GM19193 (cell line): Measurements from ENCODE around the gene GIPC1.

ENCODE experiments used
- POLR2A ChIP-seq: IDR thresholded peaks from 4 replicates; pipeline ENCODE4 v1.6.1; 2011; ENCODE audit not compliant: insufficient read depth, insufficient read length; ENCODE audit errors: extremely low read depth

Gene GIPC1

GRCh38 chr19:14507704-14508542 lies 12.0 kb upstream of the GIPC1 start:
- no peak for TF ChIP-seq POLR2A

GRCh38 chr19:14505488-14506239 lies 9.7 kb upstream of the GIPC1 start:
- no peak for TF ChIP-seq POLR2A

GRCh38 chr19:14503285-14503684 lies 7.4 kb upstream of the GIPC1 start:
- no peak for TF ChIP-seq POLR2A

GRCh38 chr19:14502334-14503092 lies 6.6 kb upstream of the GIPC1 start:
- TF ChIP-seq POLR2A, result no peak

GRCh38 chr19:14497228-14497921 lies 1.4 kb upstream of the GIPC1 start:
- no peak for TF ChIP-seq POLR2A

- no peak for TF ChIP-seq POLR2A
Measured at GRCh38 chr19:14496834-14497227, 904 bp upstream of the GIPC1 start.

- no peak for TF ChIP-seq POLR2A
Measured at GRCh38 chr19:14495672-14496028, 277 bp downstream of the GIPC1 start.

GRCh38 chr19:14494910-14495671 lies 836 bp downstream of the GIPC1 start:
- TF ChIP-seq POLR2A, result no peak

GRCh38 chr19:14494411-14494810 lies 1.5 kb downstream of the GIPC1 start:
- TF ChIP-seq POLR2A, result no peak

GRCh38 chr19:14492756-14493337 lies 3.1 kb downstream of the GIPC1 start:
- no peak for TF ChIP-seq POLR2A

- no peak for TF ChIP-seq POLR2A
Measured at GRCh38 chr19:14487370-14488125, 8.4 kb downstream of the GIPC1 start.

GRCh38 chr19:14482172-14482941 lies 13.6 kb downstream of the GIPC1 start:
- no peak for TF ChIP-seq POLR2A

GRCh38 chr19:14480700-14481079 lies 15.2 kb downstream of the GIPC1 start:
- no peak for TF ChIP-seq POLR2A
